NB4 (cell line): ENCODE measurements around the gene MRPS22.

ENCODE experiments used
- MYC ChIP-seq: IDR thresholded peaks from 2 replicates; pipeline ENCODE4 v1.6.1; 2011; ENCODE audit warnings: low read depth, low read length
- POLR2A ChIP-seq: IDR thresholded peaks from 2 replicates; pipeline ENCODE4 v1.6.1; 2011; ENCODE audit warnings: mild to moderate bottlenecking; ENCODE audit not compliant: insufficient read length; ENCODE audit errors: extremely low read depth
- TF ChIP-seq, protein P1 (sequence below): IDR thresholded peaks from one replicate; pipeline ENCODE4 v1.5.1; 2012; ENCODE audit warnings: low read depth, low read length

- TF ChIP-seq, protein P1, sequence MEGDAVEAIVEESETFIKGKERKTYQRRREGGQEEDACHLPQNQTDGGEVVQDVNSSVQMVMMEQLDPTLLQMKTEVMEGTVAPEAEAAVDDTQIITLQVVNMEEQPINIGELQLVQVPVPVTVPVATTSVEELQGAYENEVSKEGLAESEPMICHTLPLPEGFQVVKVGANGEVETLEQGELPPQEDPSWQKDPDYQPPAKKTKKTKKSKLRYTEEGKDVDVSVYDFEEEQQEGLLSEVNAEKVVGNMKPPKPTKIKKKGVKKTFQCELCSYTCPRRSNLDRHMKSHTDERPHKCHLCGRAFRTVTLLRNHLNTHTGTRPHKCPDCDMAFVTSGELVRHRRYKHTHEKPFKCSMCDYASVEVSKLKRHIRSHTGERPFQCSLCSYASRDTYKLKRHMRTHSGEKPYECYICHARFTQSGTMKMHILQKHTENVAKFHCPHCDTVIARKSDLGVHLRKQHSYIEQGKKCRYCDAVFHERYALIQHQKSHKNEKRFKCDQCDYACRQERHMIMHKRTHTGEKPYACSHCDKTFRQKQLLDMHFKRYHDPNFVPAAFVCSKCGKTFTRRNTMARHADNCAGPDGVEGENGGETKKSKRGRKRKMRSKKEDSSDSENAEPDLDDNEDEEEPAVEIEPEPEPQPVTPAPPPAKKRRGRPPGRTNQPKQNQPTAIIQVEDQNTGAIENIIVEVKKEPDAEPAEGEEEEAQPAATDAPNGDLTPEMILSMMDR = no peak
- TF ChIP-seq POLR2A (no peak), MYC (no peak)
Measured at GRCh38 chr3:139296141-139296718, 47.6 kb upstream of the MRPS22 start.
